Adrenal gland (tissue), 12 donors: ENCODE data around the gene TOX2. TPM values are rescaled to one million over a fixed set of nuclear protein-coding genes. Genes with fewer than 3 reads are reported as not detected.

Source experiments
- DNase-seq, 7 donors: peaks; one replicate each; pipeline ENCODE4 v3.0.0-alpha.2; 2019 to 2020
- H3K27ac ChIP-seq, 5 donors: fragments of 200-600 bp; sonication (generic) in 4 of 5; 1 replicate in 3 of 5; 2 replicates in 2 of 5; pipeline versions ENCODE4 v1.5.1 to v1.8.0; 2016 to 2020; ENCODE audit warnings: mild to moderate bottlenecking in 1 of 5
- H3K27me3 ChIP-seq: fragments of 200-600 bp; 2 replicates; pipeline ENCODE4 v1.8.0; 2021
- H3K36me3 ChIP-seq, 2 donors: fragments of 200-600 bp; replicated peaks in 1 of 2; 1 replicate in 1 of 2; 2 replicates in 1 of 2; pipeline versions ENCODE4 v1.5.1 to v1.8.0; 2018 to 2022
- H3K4me1 ChIP-seq, 2 donors: fragments of 200-600 bp; replicated peaks in 1 of 2; 1 replicate in 1 of 2; 2 replicates in 1 of 2; pipeline versions ENCODE4 v1.5.1 to v1.8.0; 2018 to 2021
- H3K4me3 ChIP-seq, 4 donors: fragments of 200-600 bp; sonication (generic) in 3 of 4; one replicate each; pipeline ENCODE4 v1.5.1; 2016 to 2018
- H3K9me3 ChIP-seq, 3 donors: fragments of 200-600 bp; sonication (generic) in 1 of 3; replicated peaks in 1 of 3; 1 replicate in 2 of 3; 2 replicates in 1 of 3; pipeline versions ENCODE4 v1.5.1 to v1.8.0; 2016 to 2021
- CTCF ChIP-seq, 6 experiments: fragments of 450-650 bp in 4 of 6; fragments of 200-600 bp in 2 of 6; sonication (generic) in 1 of 6; IDR thresholded peaks; 1 replicate in 5 of 6; 2 replicates in 1 of 6; pipeline versions ENCODE4 v1.5.1 to v1.8.0; 2016 to 2021; ENCODE audit warnings: antibody characterized with exemption in 6 of 6, mild to moderate bottlenecking in 2 of 6, moderate library complexity in 1 of 6
- POLR2A ChIP-seq, 2 donors: fragments of 450-650 bp; IDR thresholded peaks; one replicate each; pipeline ENCODE4 v1.6.1; 2017; ENCODE audit warnings: antibody characterized with exemption in 2 of 2, mild to moderate bottlenecking in 2 of 2, moderate library complexity in 1 of 2
- WGBS, 4 donors: extraction: QIAGEN DNeasy Blood & Tissue Kit in 2 of 4; methylation state at CpG; one replicate each; pipeline versions ENCODE4 v1.1.5 to v1.1.7; 2013 to 2017; 5-methylcytosine and 5-hydroxymethylcytosine counted together
- intact Hi-C, 2 donors: fragments of 100-400 bp; cut with DNase I; formaldehyde crosslinking; loops; one replicate each; pipeline versions ENCODE4 v1.14.1 to v1.15.0; 2022 to 2023
- polyA plus RNA-seq, 3 donors: library from polyadenylated mRNA; stranded (reverse); fragments of 200-250 nt in 2 of 3; fragments of 350-450 nt in 1 of 3; fragmentation: Illumina TruSeq in 1 of 3; extraction: RNeasy Lipid Tissue Mini Kit (QIAGEN cat#74804) in 1 of 3; gene quantifications; one replicate each; pipeline ENCODE4 v1.2.3, GENCODE V29; 2013 to 2014
- total RNA-seq, 9 donors: library from RNA; depleted of rRNA in 4 of 9; stranded (reverse); fragments of >200 nt in 4 of 9; fragments of 120-200 nt in 1 of 9; fragmentation: NEBNext Ultra II Directional in 1 of 9; extraction: Animal tissue kit (Norgen Biotek cat#: 25700) in 1 of 9; gene quantifications; one replicate each; pipeline versions ENCODE4 v1.1.0 to v1.2.4, GENCODE V29; 2013 to 2023
- donor health status: healthy with polysubstance abuse.
- donor health status: Bipolar disorder and iron deficiency.
- donor health status: DM: yes; HTN: yes; CAD: no.
- donor health status: DM: no; HTN: no; CAD: no.
- donor health status: DM: no; HTN: no; CAD: no.
- donor health status: DM: yes; HTN: yes; CAD: no.

The TOX2 gene
- total and polyA plus RNA-seq, 12 donors, result 0.33 to 7.6 (median 2.8) TPM

GRCh38 chr20:43940518-43941225 lies 26.0 kb downstream of the TOX2 start:
- WGBS, 4 donors, result 83 to 89% (median 85%) methylated on average over 10 of the region's 10 CpGs
- H3K9me3 ChIP-seq, result no peaks in the 10 kb centered on the region
- H3K27me3 ChIP-seq, result no peaks in the 10 kb centered on the region
- H3K4me3 ChIP-seq, result no peak overlapping the region
- intact Hi-C loops, result no loop called here
- no peaks in the 10 kb centered on the region for H3K36me3 ChIP-seq
- no peak overlapping the region for H3K27ac ChIP-seq
- DNase-seq, result no peak
- TF ChIP-seq CTCF (IDR thresholded peaks at IDR 0.05), result no peak
- no peak for TF ChIP-seq POLR2A (IDR thresholded peaks at IDR 0.05)
- H3K4me1 ChIP-seq, result peaks cover 0 to 34% of the 10 kb centered on the region in 2 donors

DNA sequence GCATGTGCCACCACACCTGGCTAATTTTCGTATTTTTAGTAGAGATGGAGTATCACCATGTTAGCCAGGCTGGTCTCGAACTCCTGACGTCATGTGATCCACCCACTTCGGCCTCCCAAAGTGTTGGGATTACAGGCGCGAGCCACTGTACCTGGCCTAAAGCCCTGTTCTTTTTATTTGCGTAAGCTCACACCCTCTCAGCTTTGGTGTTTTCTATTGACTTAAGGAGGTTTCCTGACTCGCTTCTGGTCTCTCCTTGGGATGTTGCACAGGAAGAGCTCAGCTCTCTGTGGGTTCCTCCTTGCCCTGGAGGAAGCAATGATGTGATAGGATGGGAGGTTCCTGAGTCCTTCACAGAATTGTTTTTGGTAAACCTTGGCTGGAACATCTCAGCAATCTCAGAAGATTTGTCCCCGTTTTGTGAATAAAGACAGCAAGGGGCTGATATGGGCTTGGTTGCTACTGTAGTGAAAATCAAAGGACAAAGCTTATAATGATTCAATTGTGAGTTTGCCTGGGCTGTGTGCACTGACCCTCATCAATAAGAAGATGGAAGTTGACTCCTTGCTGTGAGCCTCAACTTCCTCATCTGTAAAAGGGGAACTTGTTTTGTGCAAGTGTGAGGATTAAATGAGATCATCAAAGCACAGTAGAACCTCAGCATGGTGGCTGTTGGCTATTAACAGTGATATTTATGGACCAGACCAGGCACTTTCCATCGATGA lies 27.0 kb downstream of the TOX2 start:
- 67 to 70% (median 69%) methylated on average over 9 to 10 of the region's 10 CpGs for WGBS, 4 donors
- TF ChIP-seq POLR2A (IDR thresholded peaks at IDR 0.05) (no peak), CTCF (IDR thresholded peaks at IDR 0.05) (no peak)
- DNase-seq, result no peak
- Histone ChIP-seq H3K4me3 (no peak overlapping the region), H3K4me1 (peaks cover 0 to 34% of the 10 kb centered on the region in 2 donors), H3K36me3 (no peaks in the 10 kb centered on the region), H3K27me3 (no peaks in the 10 kb centered on the region), H3K27ac (peak overlapping the region in 3 of 5 donors; percentile 34 to 58 (median 56)), H3K9me3 (no peaks in the 10 kb centered on the region)
- intact Hi-C loops, result no loop called here

GRCh38 chr20:43942201-43942590 lies 27.5 kb downstream of the TOX2 start:
- Histone ChIP-seq H3K4me3 (no peak overlapping the region), H3K27me3 (no peaks in the 10 kb centered on the region), H3K36me3 (no peaks in the 10 kb centered on the region), H3K27ac (peak overlapping the region in 4 of 5 donors; percentile 26 to 58 (median 45)), H3K4me1 (peaks cover 0 to 34% of the 10 kb centered on the region in 2 donors), H3K9me3 (no peaks in the 10 kb centered on the region)
- WGBS, 4 donors, result 68 to 90% (median 82%) methylated on average over 1 of the region's 1 CpG
- DNase-seq, result no peak
- intact Hi-C loops, result no loop called here
- TF ChIP-seq CTCF (IDR thresholded peaks at IDR 0.05) (no peak), POLR2A (IDR thresholded peaks at IDR 0.05) (no peak)

GRCh38 chr20:43942667-43943285 lies 28.1 kb downstream of the TOX2 start:
- no peaks in the 10 kb centered on the region for H3K36me3 ChIP-seq
- H3K4me1 ChIP-seq, result peaks cover 0 to 34% of the 10 kb centered on the region in 2 donors
- intact Hi-C loops, result no loop called here
- TF ChIP-seq POLR2A (IDR thresholded peaks at IDR 0.05) (no peak), CTCF (IDR thresholded peaks at IDR 0.05) (no peak)
- peak overlapping the region in 2 of 5 donors; percentile 58 to 71 for H3K27ac ChIP-seq
- no peak overlapping the region for H3K4me3 ChIP-seq
- no peaks in the 10 kb centered on the region for H3K9me3 ChIP-seq
- 39 to 66% (median 57%) methylated on average over 5 to 9 of the region's 9 CpGs for WGBS, 4 donors
- DNase-seq, result no peak
- no peaks in the 10 kb centered on the region for H3K27me3 ChIP-seq
